MM.1S (cell line): ENCODE results near the gene PCSK4.

Source experiments
- DNase-seq: peaks from one replicate; pipeline ENCODE4 v3.0.0-alpha.2; 2015
- H2AFZ ChIP-seq: fragments of 300-600 bp; sonication (generic); 2 replicates; pipeline ENCODE4 v1.6.0; 2016; ENCODE audit warnings: antibody characterized with exemption, low read length
- H3F3A ChIP-seq: fragments of 300-600 bp; sonication (generic); 2 replicates; pipeline ENCODE4 v1.6.1; 2016; ENCODE audit warnings: mild to moderate bottlenecking, antibody characterized with exemption, low read length, moderate library complexity, mixed read lengths; ENCODE audit not compliant: insufficient read depth
- H3K27ac ChIP-seq: fragments of 300-600 bp; sonication (generic); 2 replicates; pipeline ENCODE4 v1.5.1; 2016; ENCODE audit warnings: mild to moderate bottlenecking, low read length
- H3K27me3 ChIP-seq: fragments of 300-600 bp; sonication (generic); replicated peaks from 2 replicates; pipeline ENCODE4 v1.6.0; 2016; ENCODE audit warnings: low read length; ENCODE audit not compliant: insufficient read depth
- H3K36me3 ChIP-seq: fragments of 300-600 bp; sonication (generic); replicated peaks from 2 replicates; pipeline ENCODE4 v1.6.1; 2016; ENCODE audit warnings: mild to moderate bottlenecking, low read length, mixed read lengths; ENCODE audit not compliant: insufficient read depth
- H3K4me1 ChIP-seq: fragments of 300-600 bp; sonication (generic); 2 replicates; pipeline ENCODE4 v1.6.1; 2016; ENCODE audit warnings: low read length, mixed read lengths
- H3K4me2 ChIP-seq: fragments of 300-600 bp; sonication (generic); 2 replicates; pipeline ENCODE4 v1.6.0; 2016; ENCODE audit warnings: low read depth, low read length
- H3K4me3 ChIP-seq: fragments of 300-600 bp; sonication (generic); 2 replicates; pipeline ENCODE4 v1.5.1; 2016; ENCODE audit warnings: low read length, mixed read lengths
- H3K79me2 ChIP-seq: fragments of 300-600 bp; sonication (generic); 2 replicates; pipeline ENCODE4 v1.6.1; 2016; ENCODE audit warnings: mixed run types, low read length, mixed read lengths
- H3K9ac ChIP-seq: fragments of 300-600 bp; sonication (generic); 2 replicates; pipeline ENCODE4 v1.6.1; 2016; ENCODE audit warnings: low read length, mixed read lengths
- H3K9me2 ChIP-seq: fragments of 300-600 bp; sonication (generic); replicated peaks from 2 replicates; pipeline ENCODE4 v1.6.1; 2016; ENCODE audit warnings: mild to moderate bottlenecking, low read length, mixed read lengths; ENCODE audit not compliant: insufficient read depth
- H3K9me3 ChIP-seq: fragments of 300-600 bp; sonication (generic); replicated peaks from 2 replicates; pipeline ENCODE4 v1.6.1; 2016; ENCODE audit warnings: mild to moderate bottlenecking, low read length, mixed read lengths; ENCODE audit not compliant: insufficient read depth
- H4K20me1 ChIP-seq: fragments of 300-600 bp; sonication (generic); 2 replicates; pipeline ENCODE4 v1.6.1; 2016; ENCODE audit warnings: mild to moderate bottlenecking, low read length, moderate library complexity, mixed read lengths; ENCODE audit not compliant: insufficient read depth
- EZH2 ChIP-seq: fragments of 300-600 bp; sonication (generic); optimal IDR thresholded peaks from 2 replicates; pipeline ENCODE3; 2017; ENCODE audit warnings: low read depth, mild to moderate bottlenecking, antibody characterized with exemption, low read length, mixed read lengths
- EZH2phosphoT487 ChIP-seq: fragments of 300-600 bp; sonication (generic); IDR thresholded peaks from 2 replicates; pipeline ENCODE4 v1.6.1; 2018; ENCODE audit warnings: antibody characterized with exemption, low read length
- TF ChIP-seq, protein P1 (sequence below): fragments of 300-600 bp; sonication (generic); IDR thresholded peaks from 2 replicates; pipeline ENCODE4 v1.5.1; 2016; ENCODE audit warnings: antibody characterized with exemption, low read length, mixed read lengths

PCSK4 gene

DNA sequence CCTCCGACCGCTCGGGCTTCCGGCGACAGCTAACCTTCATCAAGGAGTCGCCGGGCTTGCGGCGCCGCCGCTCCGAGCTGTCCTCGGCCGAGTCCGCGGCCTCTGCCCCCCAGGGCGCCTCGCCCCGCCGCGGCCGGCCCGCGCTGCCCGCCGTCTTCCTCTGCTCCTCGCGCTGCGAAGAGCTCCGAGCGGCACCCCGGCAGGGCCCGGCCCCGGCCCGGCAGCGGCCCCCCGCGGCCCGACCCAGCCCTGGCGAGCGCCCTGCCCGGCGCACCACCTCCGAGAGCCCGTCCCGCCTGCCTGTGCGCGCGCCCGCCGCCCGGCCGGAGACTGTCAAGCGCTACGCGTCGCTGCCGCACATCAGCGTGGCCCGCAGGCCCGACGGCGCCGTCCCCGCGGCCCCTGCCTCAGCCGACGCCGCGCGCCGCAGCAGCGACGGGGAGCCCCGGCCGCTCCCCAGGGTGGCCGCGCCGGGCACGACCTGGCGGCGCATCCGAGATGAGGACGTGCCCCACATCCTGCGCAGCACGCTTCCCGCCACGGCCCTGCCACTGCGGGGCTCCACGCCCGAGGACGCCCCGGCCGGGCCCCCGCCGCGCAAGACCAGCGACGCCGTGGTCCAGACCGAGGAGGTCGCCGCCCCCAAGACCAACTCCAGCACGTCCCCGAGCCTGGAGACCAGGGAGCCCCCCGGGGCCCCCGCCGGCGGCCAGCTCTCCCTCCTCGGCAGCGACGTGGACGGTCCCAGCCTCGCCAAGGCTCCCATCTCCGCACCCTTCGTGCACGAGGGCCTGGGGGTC lies 20.7 kb downstream of the PCSK4 start:
- Histone ChIP-seq H3K27me3 (peaks cover 40% of the 10 kb centered on the region), H3K9me3 (no peaks in the 10 kb centered on the region), H3K27ac (no peak overlapping the region), H3K4me1 (peaks cover 14% of the 10 kb centered on the region; the same call in 1 of the 2 replicates), H3K36me3 (no peaks in the 10 kb centered on the region), H3K9ac (no peak overlapping the region), H3K79me2 (no peaks in the 10 kb centered on the region), H2AFZ (no peak overlapping the region), H3K9me2 (no peaks in the 10 kb centered on the region), H4K20me1 (peaks cover 14% of the 10 kb centered on the region), H3K4me3 (0 out of 2 replicates have a peak overlapping the region, but pooled peaks have one; percentile 39), H3K4me2 (peak overlapping the region; percentile 65; the same call in 1 of the 2 replicates), H3F3A (peaks cover 9% of the 10 kb centered on the region; the same call in 1 of the 2 replicates)
- TF ChIP-seq EZH2 = no peak
- no peak for TF ChIP-seq EZH2phosphoT487
- TF ChIP-seq, protein P1, sequence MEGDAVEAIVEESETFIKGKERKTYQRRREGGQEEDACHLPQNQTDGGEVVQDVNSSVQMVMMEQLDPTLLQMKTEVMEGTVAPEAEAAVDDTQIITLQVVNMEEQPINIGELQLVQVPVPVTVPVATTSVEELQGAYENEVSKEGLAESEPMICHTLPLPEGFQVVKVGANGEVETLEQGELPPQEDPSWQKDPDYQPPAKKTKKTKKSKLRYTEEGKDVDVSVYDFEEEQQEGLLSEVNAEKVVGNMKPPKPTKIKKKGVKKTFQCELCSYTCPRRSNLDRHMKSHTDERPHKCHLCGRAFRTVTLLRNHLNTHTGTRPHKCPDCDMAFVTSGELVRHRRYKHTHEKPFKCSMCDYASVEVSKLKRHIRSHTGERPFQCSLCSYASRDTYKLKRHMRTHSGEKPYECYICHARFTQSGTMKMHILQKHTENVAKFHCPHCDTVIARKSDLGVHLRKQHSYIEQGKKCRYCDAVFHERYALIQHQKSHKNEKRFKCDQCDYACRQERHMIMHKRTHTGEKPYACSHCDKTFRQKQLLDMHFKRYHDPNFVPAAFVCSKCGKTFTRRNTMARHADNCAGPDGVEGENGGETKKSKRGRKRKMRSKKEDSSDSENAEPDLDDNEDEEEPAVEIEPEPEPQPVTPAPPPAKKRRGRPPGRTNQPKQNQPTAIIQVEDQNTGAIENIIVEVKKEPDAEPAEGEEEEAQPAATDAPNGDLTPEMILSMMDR = no peak
- no peak for DNase-seq

DNA sequence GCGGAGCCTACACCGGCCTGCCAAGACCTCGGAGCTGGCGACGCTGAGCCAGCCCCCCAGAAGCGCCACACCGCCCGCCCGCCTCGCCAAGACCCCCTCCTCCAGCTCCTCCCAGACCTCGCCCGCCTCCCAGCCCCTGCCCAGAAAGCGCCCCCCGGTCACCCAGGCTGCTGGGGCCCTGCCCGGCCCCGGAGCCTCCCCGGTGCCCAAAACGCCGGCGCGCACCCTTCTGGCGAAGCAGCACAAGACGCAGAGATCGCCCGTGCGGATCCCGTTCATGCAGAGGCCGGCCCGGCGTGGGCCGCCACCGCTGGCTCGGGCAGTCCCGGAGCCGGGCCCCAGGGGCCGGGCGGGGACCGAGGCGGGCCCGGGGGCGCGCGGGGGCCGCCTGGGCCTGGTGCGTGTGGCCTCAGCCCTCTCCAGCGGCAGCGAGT lies 21.3 kb downstream of the PCSK4 start:
- no peaks in the 10 kb centered on the region for H3K9me3 ChIP-seq
- H3K4me3 ChIP-seq = no peak overlapping the region
- H3K79me2 ChIP-seq = no peaks in the 10 kb centered on the region
- TF ChIP-seq, protein P1 = no peak
- no peak for TF ChIP-seq EZH2phosphoT487
- no peak for TF ChIP-seq EZH2
- peaks cover 14% of the 10 kb centered on the region for H4K20me1 ChIP-seq
- no peak for DNase-seq
- no peak overlapping the region for H3K9ac ChIP-seq
- no peaks in the 10 kb centered on the region for H3K36me3 ChIP-seq
- peaks cover 9% of the 10 kb centered on the region; the same call in 1 of the 2 replicates for H3F3A ChIP-seq
- no peak overlapping the region for H2AFZ ChIP-seq
- H3K4me1 ChIP-seq = peaks cover 14% of the 10 kb centered on the region; the same call in 1 of the 2 replicates
- no peak overlapping the region for H3K4me2 ChIP-seq
- no peaks in the 10 kb centered on the region for H3K9me2 ChIP-seq
- peaks cover 40% of the 10 kb centered on the region for H3K27me3 ChIP-seq
- H3K27ac ChIP-seq = no peak overlapping the region

DNA sequence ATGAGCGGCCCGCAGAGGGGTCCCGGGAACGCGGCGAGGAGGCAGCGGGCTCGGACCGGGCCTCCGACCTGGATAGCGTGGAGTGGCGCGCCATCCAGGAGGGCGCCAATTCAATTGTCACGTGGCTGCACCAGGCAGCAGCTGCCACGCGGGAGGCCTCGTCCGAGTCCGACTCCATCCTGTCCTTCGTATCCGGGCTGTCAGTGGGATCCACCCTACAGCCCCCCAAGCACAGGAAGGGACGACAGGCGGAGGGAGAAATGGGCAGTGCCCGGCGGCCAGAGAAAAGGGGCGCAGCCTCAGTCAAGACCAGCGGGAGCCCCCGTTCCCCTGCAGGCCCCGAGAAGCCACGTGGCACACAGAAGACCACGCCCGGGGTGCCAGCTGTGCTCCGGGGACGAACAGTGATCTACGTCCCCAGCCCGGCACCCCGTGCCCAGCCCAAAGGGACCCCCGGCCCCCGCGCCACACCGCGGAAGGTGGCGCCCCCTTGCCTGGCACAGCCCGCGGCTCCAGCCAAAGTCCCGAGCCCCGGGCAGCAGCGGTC lies 21.8 kb downstream of the PCSK4 start:
- Histone ChIP-seq H3K27me3 (peaks cover 40% of the 10 kb centered on the region), H2AFZ (no peak overlapping the region), H3K9me3 (no peaks in the 10 kb centered on the region), H3K4me1 (peaks cover 14% of the 10 kb centered on the region; the same call in 1 of the 2 replicates), H3F3A (peaks cover 9% of the 10 kb centered on the region; the same call in 1 of the 2 replicates), H3K4me3 (no peak overlapping the region), H3K9me2 (no peaks in the 10 kb centered on the region), H3K79me2 (no peaks in the 10 kb centered on the region), H3K27ac (no peak overlapping the region), H4K20me1 (peaks cover 14% of the 10 kb centered on the region), H3K36me3 (no peaks in the 10 kb centered on the region), H3K9ac (no peak overlapping the region), H3K4me2 (no peak overlapping the region)
- TF ChIP-seq EZH2phosphoT487 (no peak), EZH2 (no peak)
- DNase-seq = no peak
